GM12872 (cell line): ENCODE results near the gene LMO1.

Experiments used
- CTCF ChIP-seq: IDR thresholded peaks from 3 replicates; pipeline ENCODE4 v1.5.1; 2011; ENCODE audit warnings: low read depth, mild to moderate bottlenecking, low read length, moderate library complexity; ENCODE audit not compliant: insufficient read depth

LMO1 gene

GRCh38 chr11:8267831-8268529 is 4.3 kb upstream of the LMO1 start:
- no peak for TF ChIP-seq CTCF

- TF ChIP-seq CTCF = no peak
Observed at GRCh38 chr11:8267280-8267679, 3.6 kb upstream of the LMO1 start.

GRCh38 chr11:8266246-8267241 is 2.9 kb upstream of the LMO1 start:
- TF ChIP-seq CTCF = no peak

GRCh38 chr11:8265681-8266241 is 2.1 kb upstream of the LMO1 start:
- TF ChIP-seq CTCF = peak; percentile 16; the same call in 1 of the 3 replicates

GRCh38 chr11:8263109-8263768 is 439 bp downstream of the LMO1 start:
- no peak for TF ChIP-seq CTCF

GRCh38 chr11:8262552-8263108 is 1.0 kb downstream of the LMO1 start:
- no peak for TF ChIP-seq CTCF
